DND-41 (cell line): Measurements from ENCODE around the gene SNCB.

ENCODE experiments used
- EZH2 ChIP-seq: IDR thresholded peaks from 3 replicates; pipeline ENCODE4 v1.6.1; 2012; ENCODE audit warnings: borderline replicate concordance, low read depth, mild to moderate bottlenecking, moderate library complexity, low read length, inconsistent platforms; ENCODE audit not compliant: severe bottlenecking
- TF ChIP-seq, protein P1 (sequence below): IDR thresholded peaks from 2 replicates; pipeline ENCODE4 v1.5.1; 2012; ENCODE audit warnings: borderline replicate concordance, low read length, moderate library complexity, mild to moderate bottlenecking; ENCODE audit not compliant: poor library complexity, severe bottlenecking; ENCODE audit errors: extremely low read depth

DNA sequence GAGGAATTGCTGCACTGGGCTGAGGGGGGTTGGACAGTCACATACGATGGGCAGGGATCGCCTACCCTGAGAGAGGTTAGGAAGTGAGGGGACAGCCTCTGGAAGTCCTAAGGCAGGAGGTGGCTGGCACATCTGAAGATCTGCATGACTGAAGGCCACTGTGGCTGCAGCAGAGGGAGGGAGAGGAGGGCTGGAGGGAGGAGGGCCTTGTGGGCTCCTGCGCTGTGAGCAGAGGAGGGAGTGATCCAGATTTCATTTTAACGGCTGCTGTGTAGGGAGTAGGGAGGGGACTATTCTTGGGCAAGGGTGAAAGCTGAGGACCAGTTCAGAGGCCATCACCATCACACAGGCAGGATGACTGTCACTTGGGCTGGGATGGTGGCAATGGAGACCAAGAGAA, 7.2 kb upstream of the SNCB start:
- TF ChIP-seq, protein P1, sequence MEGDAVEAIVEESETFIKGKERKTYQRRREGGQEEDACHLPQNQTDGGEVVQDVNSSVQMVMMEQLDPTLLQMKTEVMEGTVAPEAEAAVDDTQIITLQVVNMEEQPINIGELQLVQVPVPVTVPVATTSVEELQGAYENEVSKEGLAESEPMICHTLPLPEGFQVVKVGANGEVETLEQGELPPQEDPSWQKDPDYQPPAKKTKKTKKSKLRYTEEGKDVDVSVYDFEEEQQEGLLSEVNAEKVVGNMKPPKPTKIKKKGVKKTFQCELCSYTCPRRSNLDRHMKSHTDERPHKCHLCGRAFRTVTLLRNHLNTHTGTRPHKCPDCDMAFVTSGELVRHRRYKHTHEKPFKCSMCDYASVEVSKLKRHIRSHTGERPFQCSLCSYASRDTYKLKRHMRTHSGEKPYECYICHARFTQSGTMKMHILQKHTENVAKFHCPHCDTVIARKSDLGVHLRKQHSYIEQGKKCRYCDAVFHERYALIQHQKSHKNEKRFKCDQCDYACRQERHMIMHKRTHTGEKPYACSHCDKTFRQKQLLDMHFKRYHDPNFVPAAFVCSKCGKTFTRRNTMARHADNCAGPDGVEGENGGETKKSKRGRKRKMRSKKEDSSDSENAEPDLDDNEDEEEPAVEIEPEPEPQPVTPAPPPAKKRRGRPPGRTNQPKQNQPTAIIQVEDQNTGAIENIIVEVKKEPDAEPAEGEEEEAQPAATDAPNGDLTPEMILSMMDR: no peak
- no peak for TF ChIP-seq EZH2
